ENCODE data around the gene CYTH1.

DNA sequence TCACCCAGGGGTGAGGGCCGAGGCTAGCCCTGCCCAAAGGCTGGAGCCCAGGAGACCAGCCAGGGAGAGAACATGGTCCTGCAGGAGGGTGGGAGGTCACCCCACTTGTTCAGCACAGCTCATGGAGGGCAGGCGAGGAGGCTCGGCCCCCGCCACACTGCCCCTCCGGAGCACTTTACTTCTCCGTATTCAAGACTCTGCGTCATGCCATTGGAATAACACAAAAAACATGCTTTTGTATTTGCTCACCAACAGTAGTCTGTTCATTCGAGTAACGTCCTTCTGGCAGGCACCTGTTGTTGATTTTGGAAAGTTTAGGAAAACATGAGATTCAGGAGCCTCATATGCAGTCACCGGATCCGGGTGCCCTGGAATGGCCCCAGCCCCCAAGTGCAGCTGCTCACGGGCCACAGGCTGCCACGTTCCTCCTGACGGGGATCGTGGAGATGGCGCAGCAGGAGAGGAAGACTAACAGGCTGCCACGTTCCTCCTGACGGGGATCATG lies 123.7 kb downstream of the CYTH1 start:
- TF ChIP-seq EZH2phosphoT487 (IDR thresholded peaks at IDR 0.05; ENCODE audit: insufficient read depth, low read depth) (no peak), EZH2 (IDR thresholded peaks at IDR 0.05; ENCODE audit: insufficient read depth, poor library complexity, severe bottlenecking) (no peak)

Measured in GM23248 (cell line).